Stomach (tissue), 9 donors: ENCODE measurements around the gene ETS1. TPM values are rescaled to one million over a fixed set of nuclear protein-coding genes. Genes with fewer than 3 reads are reported as not detected.

Source experiments
- DNase-seq, 2 donors: peaks; one replicate each; pipeline versions ENCODE4 v3.0.0 to v3.0.0-alpha.2; 2013 to 2019
- H3K27ac ChIP-seq, 5 donors: fragments of 200-600 bp in 4 of 5; sonication (generic) in 4 of 5; one replicate each; pipeline ENCODE4 v1.5.1; 2013 to 2019; ENCODE audit warnings: mild to moderate bottlenecking in 1 of 5, moderate library complexity in 1 of 5
- H3K27me3 ChIP-seq, 3 donors: fragments of 200-600 bp; sonication (generic); one replicate each; pipeline ENCODE4 v1.5.1; 2017 to 2019; ENCODE audit warnings: mixed run types in 1 of 3
- H3K36me3 ChIP-seq, 4 donors: fragments of 200-600 bp; sonication (generic); 1 replicate in 3 of 4; 2 replicates in 1 of 4; pipeline ENCODE4 v1.5.1; 2016 to 2019
- H3K4me1 ChIP-seq, 4 donors: fragments of 200-600 bp; sonication (generic); one replicate each; pipeline ENCODE4 v1.5.1; 2016 to 2019
- H3K4me3 ChIP-seq, 4 donors: fragments of 200-600 bp; sonication (generic) in 3 of 4; one replicate each; pipeline ENCODE4 v1.5.1; 2016 to 2019; ENCODE audit warnings: mild to moderate bottlenecking in 1 of 4
- H3K9me3 ChIP-seq, 4 donors: fragments of 200-600 bp; sonication (generic); one replicate each; pipeline ENCODE4 v1.5.1; 2016 to 2019
- CTCF ChIP-seq, 7 experiments: fragments of 450-650 bp in 4 of 7; fragments of 200-600 bp in 3 of 7; sonication (generic) in 3 of 7; IDR thresholded peaks; one replicate each; pipeline ENCODE4 v1.5.1; 2016 to 2019; ENCODE audit warnings: antibody characterized with exemption in 7 of 7, control low read depth in 2 of 7, mild to moderate bottlenecking in 1 of 7
- EP300 ChIP-seq: sonication (generic); formaldehyde crosslinking; IDR thresholded peaks from one replicate; pipeline ENCODE4 v1.6.1; 2017; ENCODE audit warnings: antibody characterized with exemption
- POLR2A ChIP-seq, 4 donors: fragments of 450-650 bp; IDR thresholded peaks; one replicate each; pipeline ENCODE4 v1.6.1; 2016; ENCODE audit warnings: antibody characterized with exemption in 4 of 4, control low read depth in 2 of 4, mild to moderate bottlenecking in 1 of 4, moderate library complexity in 1 of 4
- POLR2AphosphoS5 ChIP-seq, 3 donors: sonication (generic); formaldehyde crosslinking; IDR thresholded peaks; one replicate each; pipeline ENCODE4 v1.6.1; 2016; ENCODE audit warnings: antibody characterized with exemption in 3 of 3
- WGBS, 5 donors: extraction: QIAGEN DNeasy Blood & Tissue Kit in 3 of 5; methylation state at CpG; one replicate each; pipeline versions ENCODE4 v1.1.5 to v1.1.7; 2013 to 2018; 5-methylcytosine and 5-hydroxymethylcytosine counted together
- intact Hi-C: fragments of 100-400 bp; cut with DNase I; formaldehyde crosslinking; loops from one replicate; pipeline ENCODE4 v1.15.1; 2023; ENCODE audit warnings: low total_unique reads
- polyA plus RNA-seq, 3 donors: library from polyadenylated mRNA; stranded (reverse); fragments of 200-250 nt; gene quantifications; one replicate each; pipeline ENCODE4 v1.2.3, GENCODE V29; 2013
- total RNA-seq, 5 donors: library from RNA; depleted of rRNA; stranded (reverse); fragments of >200 nt; gene quantifications; one replicate each; pipeline versions ENCODE4 v1.1.0 to v1.2.3, GENCODE V29; 2014 to 2016
- donor health status: healthy with polysubstance abuse.
- donor health status: Bipolar disorder and iron deficiency.
- donor health status: healthy.

ETS1 gene
- total and polyA plus RNA-seq, 8 donors: 7.0 to 72.5 (median 22.5) TPM

GRCh38 chr11:128555606-128556005 lies 31.8 kb downstream of the ETS1 start:
- 88 to 96% (median 95%) methylated on average over 2 of the region's 2 CpGs for WGBS, 5 donors
- peaks cover 6 to 26% (median 9%) of the 10 kb centered on the region in 4 donors for H3K4me1 ChIP-seq
- no peaks in the 10 kb centered on the region for H3K9me3 ChIP-seq
- H3K27ac ChIP-seq: no peak overlapping the region
- intact Hi-C loops: no loop called here
- TF ChIP-seq CTCF (IDR thresholded peaks at IDR 0.05): peak in 1 of 7 experiments; percentile 35
- no peak for TF ChIP-seq POLR2AphosphoS5 (IDR thresholded peaks at IDR 0.05)
- DNase-seq: no peak
- no peaks in the 10 kb centered on the region for H3K27me3 ChIP-seq
- H3K4me3 ChIP-seq: no peak overlapping the region
- no peaks in the 10 kb centered on the region for H3K36me3 ChIP-seq

- WGBS, 5 donors: 42 to 63% (median 54%) methylated on average over 10 of the region's 10 CpGs
- Histone ChIP-seq H3K9me3 (no peaks in the 10 kb centered on the region), H3K27ac (peak overlapping the region in 4 of 5 donors; percentile 31 to 57 (median 38)), H3K36me3 (no peaks in the 10 kb centered on the region), H3K4me3 (no peak overlapping the region), H3K4me1 (peaks cover 6 to 41% (median 15%) of the 10 kb centered on the region in 4 donors), H3K27me3 (no peaks in the 10 kb centered on the region)
- no peak for TF ChIP-seq CTCF (IDR thresholded peaks at IDR 0.05)
- no peak for TF ChIP-seq EP300
- no peak for TF ChIP-seq POLR2A (IDR thresholded peaks at IDR 0.05)
- no peak for TF ChIP-seq POLR2AphosphoS5 (IDR thresholded peaks at IDR 0.05)
- peak in 1 of 2 donors; percentile 92 for DNase-seq
- intact Hi-C loops: no loop called here
Observed at GRCh38 chr11:128553662-128554362, 33.5 kb downstream of the ETS1 start.

GRCh38 chr11:128552783-128553661 lies 34.3 kb downstream of the ETS1 start:
- Histone ChIP-seq H3K36me3 (no peaks in the 10 kb centered on the region), H3K27ac (peak overlapping the region; percentile 1 to 57 (median 35)), H3K27me3 (no peaks in the 10 kb centered on the region), H3K9me3 (no peaks in the 10 kb centered on the region), H3K4me1 (peaks cover 6 to 49% (median 23%) of the 10 kb centered on the region in 4 donors), H3K4me3 (no peak overlapping the region)
- peak in 1 of 2 donors; percentile 74 for DNase-seq
- intact Hi-C loops: no loop called here
- TF ChIP-seq POLR2A (IDR thresholded peaks at IDR 0.05): no peak
- peak in 1 of 3 donors; percentile 32 for TF ChIP-seq POLR2AphosphoS5 (IDR thresholded peaks at IDR 0.05)
- TF ChIP-seq EP300: no peak
- no peak for TF ChIP-seq CTCF (IDR thresholded peaks at IDR 0.05)
- WGBS, 5 donors: 68 to 80% (median 76%) methylated on average over 14 of the region's 14 CpGs

GRCh38 chr11:128551611-128552335 lies 35.6 kb downstream of the ETS1 start:
- peak overlapping the region in 2 of 5 donors; percentile 35 to 85 for H3K27ac ChIP-seq
- no peak overlapping the region for H3K4me3 ChIP-seq
- no peaks in the 10 kb centered on the region for H3K9me3 ChIP-seq
- H3K27me3 ChIP-seq: no peaks in the 10 kb centered on the region
- no peaks in the 10 kb centered on the region for H3K36me3 ChIP-seq
- TF ChIP-seq CTCF (IDR thresholded peaks at IDR 0.05) (no peak), POLR2A (IDR thresholded peaks at IDR 0.05) (no peak), EP300 (no peak), POLR2AphosphoS5 (IDR thresholded peaks at IDR 0.05) (no peak)
- 68 to 79% (median 73%) methylated on average over 9 of the region's 9 CpGs for WGBS, 5 donors
- intact Hi-C loops: no loop called here
- DNase-seq: peak in 1 of 2 donors; percentile 43
- H3K4me1 ChIP-seq: peaks cover 6 to 54% (median 25%) of the 10 kb centered on the region in 4 donors
